SK-N-SH (cell line): ENCODE results near the gene RGS18. TPM values are rescaled to one million over a fixed set of nuclear protein-coding genes. Genes with fewer than 3 reads are reported as not detected.

Experiments used
- CTCF ChIA-PET: fragments of 300-600, 350-600 bp; formaldehyde crosslinking; extraction: SDS; loops from one replicate; lab custom pipeline; 2021; lab: Yijun Ruan, JAX
- POLR2A ChIA-PET: fragments of 350-600 bp; sonication (Branson Sonifier 250); formaldehyde crosslinking; extraction: SDS; loops from one replicate; lab custom pipeline; 2020; ENCODE audit warnings: antibody characterized with exemption, inconsistent platforms; lab: Yijun Ruan, JAX
- DNase-seq: peaks from one replicate; pipeline ENCODE4 v3.0.0; 2012
- H2AFZ ChIP-seq: fragments of 200-600 bp; sonication (generic); 2 replicates; pipeline ENCODE4 v1.8.1; 2016; ENCODE audit warnings: antibody characterized with exemption, mild to moderate bottlenecking, low read depth
- H3F3A ChIP-seq: fragments of 200-600 bp; sonication (generic); replicated peaks from 2 replicates; pipeline ENCODE3; 2016; ENCODE audit warnings: antibody characterized with exemption, mild to moderate bottlenecking; ENCODE audit not compliant: insufficient read depth
- H3K27ac ChIP-seq, 2 experiments: fragments of 200-500 bp in 1 of 2; fragments of 200-600 bp in 1 of 2; sonication (Bioruptor generic) in 1 of 2; sonication (generic), shearing (Covaris generic) in 1 of 2; 2 replicates each; pipeline versions ENCODE4 v1.5.1 to v1.6.1; 2014 to 2016; ENCODE audit warnings: low read depth in 2 of 2, inconsistent platforms in 1 of 2, low read length in 1 of 2, mild to moderate bottlenecking in 1 of 2, mixed read lengths in 1 of 2
- H3K27me3 ChIP-seq: fragments of 200-600 bp; sonication (generic), shearing (Covaris generic); 2 replicates; pipeline ENCODE4 v1.6.1; 2016; ENCODE audit warnings: mixed run types; ENCODE audit not compliant: insufficient read depth
- H3K36me3 ChIP-seq, 2 experiments: fragments of 200-500 bp in 1 of 2; fragments of 200-600 bp in 1 of 2; sonication (Bioruptor generic) in 1 of 2; sonication (generic) in 1 of 2; replicated peaks in 1 of 2; 2 replicates each; pipeline versions ENCODE3 to v1.5.1; 2014 to 2016; ENCODE audit warnings: low read length in 1 of 2, mild to moderate bottlenecking in 1 of 2; ENCODE audit not compliant: insufficient read depth in 2 of 2, control insufficient read depth in 1 of 2
- H3K4me1 ChIP-seq, 2 experiments: fragments of 200-500 bp in 1 of 2; fragments of 200-600 bp in 1 of 2; sonication (Bioruptor generic) in 1 of 2; sonication (generic), shearing (Covaris generic) in 1 of 2; 2 replicates each; pipeline versions ENCODE4 v1.5.1 to v1.6.1; 2014 to 2016; ENCODE audit warnings: low read depth in 1 of 2, low read length in 1 of 2, mixed run types in 1 of 2; ENCODE audit not compliant: insufficient read depth in 2 of 2, control insufficient read depth in 1 of 2
- H3K4me2 ChIP-seq: fragments of 200-600 bp; sonication (generic), shearing (Covaris generic); 2 replicates; pipeline ENCODE4 v1.6.1; 2017; ENCODE audit warnings: mixed run types
- H3K4me3 ChIP-seq, 2 experiments: fragments of 200-500 bp in 1 of 2; fragments of 200-600 bp in 1 of 2; sonication (Bioruptor generic) in 1 of 2; sonication (generic), shearing (Covaris generic) in 1 of 2; 2 replicates each; pipeline versions ENCODE4 v1.5.1 to v1.8.1; 2014 to 2016; ENCODE audit warnings: low read depth in 2 of 2, inconsistent platforms in 1 of 2, low read length in 1 of 2, mild to moderate bottlenecking in 1 of 2, mixed read lengths in 1 of 2, moderate library complexity in 1 of 2
- H3K79me2 ChIP-seq: fragments of 200-600 bp; sonication (generic); 2 replicates; pipeline ENCODE4 v1.8.1; 2017; ENCODE audit warnings: mild to moderate bottlenecking; ENCODE audit not compliant: insufficient read depth
- H3K9ac ChIP-seq: fragments of 200-600 bp; sonication (generic); 2 replicates; pipeline ENCODE4 v1.6.1; 2017; ENCODE audit warnings: mixed run types
- H3K9me2 ChIP-seq: fragments of 200-600 bp; sonication (generic); 2 replicates; pipeline ENCODE4 v1.6.1; 2017; ENCODE audit warnings: mixed run types
- H3K9me3 ChIP-seq: fragments of 200-600 bp; sonication (generic); 2 replicates; pipeline ENCODE4 v1.6.1; 2017; ENCODE audit warnings: mixed run types, mild to moderate bottlenecking, moderate library complexity
- H4K20me1 ChIP-seq: fragments of 200-600 bp; sonication (generic); 2 replicates; pipeline ENCODE4 v1.6.1; 2017; ENCODE audit warnings: mild to moderate bottlenecking, mixed run types; ENCODE audit not compliant: insufficient read depth
- ELF1 ChIP-seq: IDR thresholded peaks from 2 replicates; pipeline ENCODE4 v1.4.0; 2012
- EP300 ChIP-seq, 2 experiments: IDR thresholded peaks; 2 replicates each; pipeline versions ENCODE4 v1.4.0 to v1.6.1; 2012; ENCODE audit warnings: borderline replicate concordance in 1 of 2, low read depth in 1 of 2, low read length in 1 of 2
- FOXM1 ChIP-seq: IDR thresholded peaks from 2 replicates; pipeline ENCODE4 v1.4.0; 2012; ENCODE audit warnings: low read depth, mild to moderate bottlenecking
- GATA2 ChIP-seq: sonication (generic); formaldehyde crosslinking; IDR thresholded peaks from 2 replicates; pipeline ENCODE4 v1.5.0; 2020; ENCODE audit warnings: mild to moderate bottlenecking, missing genetic modification reagents
- JUND ChIP-seq: IDR thresholded peaks from 2 replicates; pipeline ENCODE4 v1.4.0; 2012
- MXI1 ChIP-seq: IDR thresholded peaks from 2 replicates; pipeline ENCODE4 v1.6.1; 2012; ENCODE audit warnings: mild to moderate bottlenecking, low read depth, low read length, improper control_type of control experiment
- POLR2AphosphoS5 ChIP-seq: IDR thresholded peaks from 2 replicates; pipeline ENCODE4 v1.6.1; 2012; ENCODE audit warnings: low read depth, low read length
- RXRA ChIP-seq: IDR thresholded peaks from 2 replicates; pipeline ENCODE4 v1.4.0; 2012; ENCODE audit warnings: low read depth, mild to moderate bottlenecking, borderline replicate concordance
- SIN3A ChIP-seq: IDR thresholded peaks from 2 replicates; pipeline ENCODE4 v1.6.1; 2012; ENCODE audit warnings: low read depth, mild to moderate bottlenecking, low read length, moderate library complexity, borderline replicate concordance
- SMC3 ChIP-seq: IDR thresholded peaks from 2 replicates; pipeline ENCODE4 v1.6.1; 2012; ENCODE audit warnings: low read depth, low read length, improper control_type of control experiment
- WGBS: methylation state at CpG from one replicate; pipeline ENCODE4 v1.1.6; 2017; ENCODE audit warnings: low lambda C conversion rate; 5-methylcytosine and 5-hydroxymethylcytosine counted together
- polyA plus RNA-seq, 3 experiments: library from polyadenylated mRNA; depleted of rRNA; stranded (reverse); fragments of >200 nt; gene quantifications; 2 replicates each; pipeline ENCODE4 v1.2.3, GENCODE V29; 2012
- TF ChIP-seq, protein P1 (sequence below): IDR thresholded peaks from 2 replicates; pipeline ENCODE4 v1.4.0; 2012; ENCODE audit warnings: low read depth, borderline replicate concordance
- TF ChIP-seq, protein P2 (sequence below): IDR thresholded peaks from 2 replicates; pipeline ENCODE4; 2012
- TF ChIP-seq, protein P3 (sequence below): IDR thresholded peaks from 2 replicates; pipeline ENCODE4 v1.4.0; 2012; ENCODE audit warnings: low read depth

RGS18 gene
- polyA plus RNA-seq, 1 of the 3 experiments (the other 2 are of a cell fraction): not detected

GRCh38 chr1:192175971-192176370 lies 17.7 kb downstream of the RGS18 start:
- TF ChIP-seq MXI1 (no peak), FOXM1 (no peak), SIN3A (no peak)
- TF ChIP-seq, protein P1, sequence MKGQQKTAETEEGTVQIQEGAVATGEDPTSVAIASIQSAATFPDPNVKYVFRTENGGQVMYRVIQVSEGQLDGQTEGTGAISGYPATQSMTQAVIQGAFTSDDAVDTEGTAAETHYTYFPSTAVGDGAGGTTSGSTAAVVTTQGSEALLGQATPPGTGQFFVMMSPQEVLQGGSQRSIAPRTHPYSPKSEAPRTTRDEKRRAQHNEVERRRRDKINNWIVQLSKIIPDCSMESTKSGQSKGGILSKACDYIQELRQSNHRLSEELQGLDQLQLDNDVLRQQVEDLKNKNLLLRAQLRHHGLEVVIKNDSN: no peak
- WGBS: 0% methylated on average over 2 of the region's 2 CpGs

GRCh38 chr1:192183788-192184187 lies 25.5 kb downstream of the RGS18 start:
- Histone ChIP-seq H3K4me2 (no peak overlapping the region), H2AFZ (no peak overlapping the region), H3F3A (no peaks in the 10 kb centered on the region), H3K27me3 (peaks cover 6% of the 10 kb centered on the region), H4K20me1 (no peaks in the 10 kb centered on the region), H3K27ac (no peak overlapping the region), H3K4me1 (no peaks in the 10 kb centered on the region), H3K9me2 (no peaks in the 10 kb centered on the region), H3K79me2 (no peaks in the 10 kb centered on the region), H3K9me3 (no peaks in the 10 kb centered on the region), H3K4me3 (no peak overlapping the region), H3K36me3 (no peaks in the 10 kb centered on the region), H3K9ac (no peak overlapping the region)
- no peak for TF ChIP-seq POLR2AphosphoS5
- CTCF ChIA-PET: no interaction called here
- 0% methylated on average over 1 of the region's 1 CpG for WGBS
- no peak for DNase-seq
- POLR2A ChIA-PET: no interaction called here

More at GRCh38 chr1:192175971-192176370, 17.7 kb downstream of the RGS18 start:
- POLR2A ChIA-PET: no interaction called here
- Histone ChIP-seq H3K4me1 (no peaks in the 10 kb centered on the region), H3K9me2 (no peaks in the 10 kb centered on the region), H4K20me1 (no peaks in the 10 kb centered on the region), H3K9me3 (no peaks in the 10 kb centered on the region), H3K9ac (no peak overlapping the region), H3K27me3 (peaks cover 6% of the 10 kb centered on the region; the same call in 1 of the 2 replicates), H3K4me3 (no peak overlapping the region), H3K27ac (no peak overlapping the region), H3K36me3 (no peaks in the 10 kb centered on the region), H3F3A (no peaks in the 10 kb centered on the region), H3K4me2 (no peak overlapping the region), H2AFZ (no peak overlapping the region), H3K79me2 (no peaks in the 10 kb centered on the region)
- DNase-seq: no peak
- CTCF ChIA-PET: no interaction called here

DNA sequence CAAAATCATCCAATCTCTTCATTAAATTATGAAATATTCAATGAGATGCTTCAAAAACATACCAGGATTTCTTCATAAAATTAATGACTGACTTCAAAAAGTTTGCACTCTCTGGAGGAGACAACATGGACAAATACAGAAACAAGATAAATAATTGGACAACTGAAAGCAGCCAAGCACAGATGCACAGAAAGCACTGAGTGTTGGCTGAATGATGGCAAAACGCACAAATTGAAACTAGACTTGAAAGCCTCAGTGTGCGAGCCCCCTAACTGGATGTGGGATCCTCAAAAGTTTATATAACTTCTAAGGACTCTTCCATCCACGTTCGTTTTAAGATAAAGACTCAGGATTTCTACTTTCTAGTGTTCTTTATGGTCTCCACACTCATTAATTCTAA lies 27.9 kb downstream of the RGS18 start:
- H4K20me1 ChIP-seq: no peaks in the 10 kb centered on the region
- no peaks in the 10 kb centered on the region for H3F3A ChIP-seq
- no peak for DNase-seq
- H2AFZ ChIP-seq: no peak overlapping the region
- H3K79me2 ChIP-seq: no peaks in the 10 kb centered on the region
- H3K9me3 ChIP-seq: no peaks in the 10 kb centered on the region
- no peaks in the 10 kb centered on the region; the same call in 1 of the 2 replicates for H3K27me3 ChIP-seq
- no peaks in the 10 kb centered on the region for H3K4me1 ChIP-seq
- H3K4me2 ChIP-seq: no peak overlapping the region
- ChIA-PET CTCF (no interaction called here), POLR2A (no interaction called here)
- no peaks in the 10 kb centered on the region for H3K36me3 ChIP-seq
- WGBS: 8% methylated on average over 4 of the region's 4 CpGs
- no peak overlapping the region for H3K9ac ChIP-seq
- H3K9me2 ChIP-seq: no peaks in the 10 kb centered on the region
- H3K27ac ChIP-seq: no peak overlapping the region
- no peak overlapping the region for H3K4me3 ChIP-seq
- TF ChIP-seq EP300 (IDR thresholded peaks at IDR 0.05; ENCODE audit: borderline replicate concordance in 1 of 2, low read depth in 1 of 2, low read length in 1 of 2): no peak
- TF ChIP-seq, protein P2, sequence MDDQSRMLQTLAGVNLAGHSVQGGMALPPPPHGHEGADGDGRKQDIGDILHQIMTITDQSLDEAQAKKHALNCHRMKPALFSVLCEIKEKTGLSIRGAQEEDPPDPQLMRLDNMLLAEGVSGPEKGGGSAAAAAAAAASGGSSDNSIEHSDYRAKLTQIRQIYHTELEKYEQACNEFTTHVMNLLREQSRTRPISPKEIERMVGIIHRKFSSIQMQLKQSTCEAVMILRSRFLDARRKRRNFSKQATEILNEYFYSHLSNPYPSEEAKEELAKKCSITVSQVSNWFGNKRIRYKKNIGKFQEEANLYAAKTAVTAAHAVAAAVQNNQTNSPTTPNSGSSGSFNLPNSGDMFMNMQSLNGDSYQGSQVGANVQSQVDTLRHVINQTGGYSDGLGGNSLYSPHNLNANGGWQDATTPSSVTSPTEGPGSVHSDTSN: no peak
- no peak for TF ChIP-seq JUND
- TF ChIP-seq, protein P1: no peak
- TF ChIP-seq, protein P3, sequence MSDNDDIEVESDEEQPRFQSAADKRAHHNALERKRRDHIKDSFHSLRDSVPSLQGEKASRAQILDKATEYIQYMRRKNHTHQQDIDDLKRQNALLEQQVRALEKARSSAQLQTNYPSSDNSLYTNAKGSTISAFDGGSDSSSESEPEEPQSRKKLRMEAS: no peak
- no peak for TF ChIP-seq RXRA
- no peak for TF ChIP-seq ELF1
- TF ChIP-seq SMC3: no peak
- TF ChIP-seq GATA2 (CRISPR knock-in tag): no peak
